Stimulated activated CD8-positive, alpha-beta memory T cell treated with anti-CD3 and anti-CD28 coated beads, Interleukin-15, amount 100 ng/mL, for 1 hour (primary cell): Measurements from ENCODE around the gene SEPTIN2.
"Not testable (repeated sequence)": the region's sequence is repeated elsewhere in the genome, so short reads cannot be mapped to it uniquely, and the experiment has no call there.

Experiments used
- DNase-seq: peaks from one replicate; pipeline ENCODE4 v3.0.0-alpha.2; 2020; ENCODE audit warnings: low read depth

SEPTIN2 gene

GRCh38 chr2:241386519-241386918, 70.8 kb downstream of the SEPTIN2 start:
- no peak for DNase-seq

GRCh38 chr2:241389697-241390096, 74.0 kb downstream of the SEPTIN2 start:
- DNase-seq, result no peak

GRCh38 chr2:241390301-241391206, 74.8 kb downstream of the SEPTIN2 start:
- no peak for DNase-seq

- no peak for DNase-seq
These were observed 76.4 kb downstream of the SEPTIN2 start for GRCh38 chr2:241391892-241392665.

GRCh38 chr2:241392753-241393152, 77.0 kb downstream of the SEPTIN2 start:
- DNase-seq, result not testable (repeated sequence)

- no peak for DNase-seq
These were observed 77.9 kb downstream of the SEPTIN2 start for GRCh38 chr2:241393524-241394196.

- not testable (repeated sequence) for DNase-seq
These were observed 81.1 kb downstream of the SEPTIN2 start for GRCh38 chr2:241396809-241397208.

GRCh38 chr2:241399941-241400922, 84.5 kb downstream of the SEPTIN2 start:
- DNase-seq, result no peak
